GM19193 (cell line): ENCODE results near the gene COLGALT1.
A peak's percentile ranks its signal among the peaks of the same experiment; 100 is the strongest.

Source experiments
- POLR2A ChIP-seq: IDR thresholded peaks from 4 replicates; pipeline ENCODE4 v1.6.1; 2011; ENCODE audit not compliant: insufficient read depth, insufficient read length; ENCODE audit errors: extremely low read depth

COLGALT1 gene

DNA sequence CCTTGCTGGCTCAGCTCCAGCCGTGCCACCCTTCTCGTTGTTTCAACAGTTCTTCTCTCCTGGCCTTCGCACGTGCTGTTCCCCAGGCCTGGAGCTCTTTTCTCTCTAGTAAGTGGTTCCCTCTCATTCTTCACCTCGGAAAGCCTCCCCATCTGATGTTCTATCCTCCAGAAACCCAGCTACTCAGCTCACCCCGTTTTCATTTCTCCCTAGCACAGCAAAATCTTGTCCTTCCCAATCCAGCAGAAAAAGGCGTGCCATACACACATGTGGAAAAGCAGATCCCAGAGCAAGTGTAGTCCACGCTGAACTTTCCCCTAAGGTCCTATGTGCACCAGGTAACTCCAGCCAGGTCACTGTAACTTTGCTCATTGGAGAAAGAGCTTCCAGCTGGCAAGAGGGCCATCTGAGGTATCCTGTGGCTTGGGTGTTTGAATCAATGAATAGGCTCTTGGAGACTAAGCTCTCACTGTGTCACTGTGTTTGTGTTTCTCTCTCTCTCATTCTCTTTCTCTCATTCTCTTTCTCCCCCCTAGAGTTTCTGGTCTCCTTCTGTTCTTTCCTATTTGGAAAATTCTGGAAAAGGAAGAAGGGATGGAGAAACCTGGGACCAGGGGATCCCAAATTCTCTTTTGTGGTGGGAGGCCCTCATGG lies 49.0 kb downstream of the COLGALT1 start:
- no peak for TF ChIP-seq POLR2A

- no peak for TF ChIP-seq POLR2A
These were observed 49.7 kb downstream of the COLGALT1 start for GRCh38 chr19:17605117-17605516.

GRCh38 chr19:17605761-17606589 lies 50.5 kb downstream of the COLGALT1 start:
- peak; percentile 53 for TF ChIP-seq POLR2A

DNA sequence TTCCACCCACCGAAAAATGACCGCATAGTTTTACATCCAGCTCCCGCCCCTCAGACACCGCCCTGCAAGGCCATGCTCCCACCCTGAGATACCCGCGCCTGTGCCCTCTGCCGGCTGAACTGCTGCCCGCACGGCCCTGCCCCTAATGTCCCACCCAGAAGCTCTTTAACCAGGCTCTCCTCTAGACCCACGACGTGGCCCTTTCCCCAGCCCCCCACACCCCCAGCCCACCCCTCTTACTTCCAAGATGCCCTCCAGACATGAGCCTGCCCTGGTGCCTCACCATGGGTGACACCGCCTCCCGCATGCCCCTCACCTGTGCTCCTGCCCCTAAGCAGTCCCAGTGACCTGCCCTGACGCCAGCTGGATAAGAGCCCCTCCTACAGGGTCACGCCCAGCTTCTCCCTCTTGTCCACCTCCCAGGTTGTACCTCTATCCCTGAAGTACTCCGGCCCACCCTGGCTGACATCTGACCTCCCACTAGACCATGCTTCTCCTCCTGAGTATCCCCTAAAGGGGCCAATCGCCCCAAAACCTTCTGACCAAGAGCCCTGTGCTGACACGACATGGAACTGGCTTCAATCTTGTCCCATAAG lies 51.2 kb downstream of the COLGALT1 start:
- no peak for TF ChIP-seq POLR2A

- no peak for TF ChIP-seq POLR2A
These were observed 52.5 kb downstream of the COLGALT1 start for GRCh38 chr19:17607936-17608335.

- no peak for TF ChIP-seq POLR2A
These were observed 54.9 kb downstream of the COLGALT1 start for GRCh38 chr19:17610384-17610783.

- TF ChIP-seq POLR2A: no peak
These were observed 56.2 kb downstream of the COLGALT1 start for GRCh38 chr19:17611462-17612244.

DNA sequence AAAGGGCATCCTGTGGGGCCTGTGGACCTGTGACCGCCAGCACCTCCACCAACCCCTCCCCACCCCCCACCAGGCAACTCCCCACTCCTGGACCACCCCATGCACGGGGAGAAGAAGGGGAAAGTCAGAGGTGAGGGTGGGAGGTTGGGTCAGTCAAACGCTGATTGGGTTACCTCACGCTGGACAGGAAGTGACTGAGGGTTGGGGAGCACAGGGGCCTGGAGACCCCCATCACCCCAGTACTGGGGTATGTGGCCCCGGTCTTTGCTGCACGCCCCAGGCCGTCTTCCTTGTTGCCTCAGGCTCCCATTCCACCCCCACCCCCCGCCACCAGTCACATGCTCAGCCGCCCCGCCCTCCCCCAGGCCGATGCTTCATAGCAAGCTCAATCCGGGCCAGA lies 59.0 kb downstream of the COLGALT1 start:
- no peak for TF ChIP-seq POLR2A

DNA sequence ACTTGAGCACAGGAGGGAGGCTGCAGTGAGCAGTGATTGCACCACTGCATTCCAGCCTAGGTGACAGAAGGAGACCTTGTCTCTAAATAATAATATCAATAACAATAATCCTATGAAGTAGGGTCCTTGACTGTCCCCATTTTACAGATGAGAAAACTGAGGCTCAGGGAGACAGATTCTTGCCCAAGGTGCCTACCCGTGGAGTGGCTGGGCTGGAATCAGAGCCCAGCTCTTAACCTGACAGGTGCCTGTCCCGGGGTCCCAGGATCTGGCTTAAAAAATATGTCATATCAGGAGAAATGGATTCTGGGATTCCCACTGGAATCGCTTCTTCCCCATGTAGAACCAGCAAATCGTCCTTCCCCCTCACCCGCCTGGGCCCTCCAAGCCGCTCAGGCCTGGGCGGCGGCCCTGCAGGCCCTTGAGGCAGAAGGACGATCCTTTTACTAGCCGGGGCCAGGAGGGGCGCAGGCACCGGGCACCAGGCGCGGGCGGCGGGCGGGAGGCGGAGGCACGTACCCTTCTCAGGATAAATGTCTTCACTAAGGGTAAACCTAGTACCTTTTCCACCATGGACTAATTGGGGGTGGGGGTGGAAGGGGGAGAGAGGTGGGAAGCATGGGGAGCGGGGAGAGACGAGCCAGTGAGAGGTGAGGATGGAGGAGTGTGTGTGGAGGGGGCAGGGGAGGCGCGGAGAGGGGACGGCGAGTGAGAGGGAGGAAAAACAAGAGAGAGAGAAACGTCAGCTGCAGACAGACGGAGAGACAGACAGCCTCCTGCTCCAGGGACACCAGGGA lies 60.6 kb downstream of the COLGALT1 start:
- no peak for TF ChIP-seq POLR2A

GRCh38 chr19:17616686-17616960 lies 61.2 kb downstream of the COLGALT1 start:
- no peak for TF ChIP-seq POLR2A

GRCh38 chr19:17616961-17617806 lies 61.7 kb downstream of the COLGALT1 start:
- TF ChIP-seq POLR2A: no peak

DNA sequence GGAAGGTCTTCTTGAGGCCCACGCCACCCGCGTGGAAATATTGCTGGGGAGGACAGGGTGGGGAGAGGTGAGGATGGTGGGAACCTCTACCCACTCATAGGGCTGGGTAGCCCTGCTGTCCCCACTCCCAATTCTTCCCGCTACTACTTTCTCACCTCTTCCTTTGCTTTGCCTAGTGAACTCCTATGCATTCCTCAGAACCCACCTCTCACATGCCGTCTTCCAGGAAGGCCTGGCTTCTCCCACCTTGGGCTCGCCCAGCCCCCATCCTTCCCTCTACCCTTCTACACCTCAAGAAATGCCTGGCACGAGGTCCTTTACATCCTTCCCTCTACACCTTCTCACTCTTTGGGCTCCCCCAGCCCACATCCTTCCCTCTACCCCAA lies 62.4 kb downstream of the COLGALT1 start:
- no peak for TF ChIP-seq POLR2A

GRCh38 chr19:17618281-17618903 lies 62.9 kb downstream of the COLGALT1 start:
- TF ChIP-seq POLR2A: no peak
